HG02623 (cell line): ENCODE data around the gene HTRA3.

Source experiments
- ATAC-seq: cut with Tn5 transposase; IDR thresholded peaks from one replicate; pipeline ENCODE4 v1.9.1; 2021; ENCODE audit warnings: moderate library complexity; ENCODE audit not compliant: unreplicated experiment

The HTRA3 gene

DNA sequence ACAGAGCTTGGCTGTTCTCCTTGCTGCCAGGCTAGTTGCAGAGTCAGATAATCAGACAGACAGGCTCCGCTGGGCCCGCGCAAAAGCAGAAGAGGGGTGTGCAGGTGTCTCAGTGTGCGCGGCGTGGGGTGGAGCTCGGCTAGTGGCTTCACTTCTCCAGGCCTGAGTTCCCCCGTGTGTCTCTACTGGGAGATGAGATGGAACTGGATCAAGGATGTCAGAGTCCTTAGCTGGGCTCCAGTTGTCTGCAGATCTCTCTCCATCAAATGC is 21.1 kb downstream of the HTRA3 start:
- ATAC-seq = no peak

DNA sequence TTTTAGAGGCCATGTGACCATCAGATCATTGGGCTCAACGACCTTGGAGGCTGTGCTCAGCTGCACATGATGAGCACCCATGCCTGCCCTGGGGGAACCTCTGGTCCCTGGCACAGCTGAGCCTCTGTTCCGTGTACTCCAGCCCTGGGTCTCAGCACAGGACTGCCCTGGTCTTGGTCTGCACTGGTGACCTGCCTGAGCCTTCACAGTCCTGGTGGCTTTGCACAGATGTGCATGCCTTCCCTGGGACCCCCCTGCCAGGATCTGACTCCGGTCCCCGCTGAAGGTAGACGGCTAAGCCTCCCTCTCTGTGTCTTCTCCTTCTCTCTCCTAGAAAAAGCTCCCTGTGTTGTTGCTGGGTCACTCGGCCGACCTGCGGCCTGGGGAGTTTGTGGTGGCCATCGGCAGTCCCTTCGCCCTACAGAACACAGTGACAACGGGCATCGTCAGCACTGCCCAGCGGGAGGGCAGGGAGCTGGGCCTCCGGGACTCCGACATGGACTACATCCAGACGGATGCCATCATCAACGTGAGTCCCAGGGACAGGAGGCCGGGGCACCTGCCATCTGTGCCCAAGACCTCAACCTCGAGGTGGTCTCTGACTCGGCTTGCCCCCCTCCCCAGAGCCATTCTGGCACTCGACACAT is 21.6 kb downstream of the HTRA3 start:
- no peak for ATAC-seq

GRCh38 chr4:8291701-8292477 is 22.3 kb downstream of the HTRA3 start:
- no peak for ATAC-seq

- ATAC-seq = no peak
Measured at GRCh38 chr4:8292478-8293107, 23.0 kb downstream of the HTRA3 start.

GRCh38 chr4:8293131-8293975 is 23.8 kb downstream of the HTRA3 start:
- ATAC-seq = no peak

- ATAC-seq = no peak
Measured at GRCh38 chr4:8294036-8294435, 24.5 kb downstream of the HTRA3 start.

- ATAC-seq = no peak
Measured at GRCh38 chr4:8294775-8295174, 25.2 kb downstream of the HTRA3 start.

DNA sequence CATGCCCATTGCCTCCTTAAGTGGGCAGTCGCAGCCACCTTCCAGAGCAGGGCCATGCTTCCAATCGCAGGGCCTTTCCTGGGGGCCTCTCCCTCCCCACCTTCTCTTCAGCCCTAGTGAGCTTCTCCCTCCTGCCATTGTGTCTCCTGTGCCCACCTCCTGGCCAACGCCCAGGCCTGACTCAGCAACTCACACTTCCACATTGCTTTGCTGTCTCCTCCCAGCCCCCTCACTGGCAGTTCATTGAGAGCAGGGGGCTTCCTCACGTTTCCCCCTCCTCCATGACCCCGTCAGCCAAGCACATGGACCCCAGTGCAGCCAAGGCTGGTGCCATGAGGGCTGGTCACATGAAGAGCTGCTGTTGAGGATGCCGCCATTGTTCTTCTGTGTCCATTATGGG is 25.9 kb downstream of the HTRA3 start:
- no peak for ATAC-seq

DNA sequence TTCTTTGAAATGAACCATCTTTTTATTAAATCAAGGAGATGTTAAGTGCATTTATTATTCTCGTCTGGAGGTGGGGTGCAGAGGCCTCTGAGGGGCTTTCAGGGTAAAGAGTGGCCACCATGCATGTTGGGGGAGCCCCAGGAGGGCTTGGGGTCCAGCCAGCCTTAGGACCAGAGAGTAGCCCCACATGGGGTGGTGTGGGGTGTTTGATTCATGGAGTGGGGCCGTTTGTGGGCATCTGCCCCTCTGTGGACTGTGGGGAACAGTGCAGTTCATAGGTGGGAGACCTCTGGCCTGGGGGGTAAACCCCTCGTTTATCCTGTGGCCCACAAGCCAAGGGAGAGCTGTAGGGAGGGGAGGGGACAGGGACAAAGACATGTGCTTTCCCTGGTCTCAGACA is 26.9 kb downstream of the HTRA3 start:
- no peak for ATAC-seq

DNA sequence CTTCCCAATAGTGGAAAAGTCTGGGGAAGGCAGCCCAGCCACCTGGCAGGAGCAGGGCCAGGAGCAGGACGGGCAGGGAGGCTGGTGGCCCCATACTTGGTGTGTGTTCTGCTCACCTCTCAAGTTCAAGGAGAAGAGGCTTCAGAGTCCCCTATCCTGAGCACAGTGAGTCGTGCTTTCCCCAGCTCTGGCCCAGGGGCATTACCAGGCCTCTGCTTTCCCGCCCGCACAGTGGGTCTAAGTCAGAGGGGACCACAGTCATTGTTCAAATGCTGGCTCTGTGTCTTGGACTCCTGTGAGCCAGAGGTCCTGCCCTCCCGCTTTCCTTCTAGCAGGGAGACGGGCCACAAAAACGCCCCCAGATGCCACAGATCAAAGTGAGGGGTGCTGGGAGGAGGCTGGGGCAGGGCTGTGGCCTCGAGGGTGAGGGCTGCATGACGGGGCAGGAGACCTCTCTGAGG is 27.6 kb downstream of the HTRA3 start:
- no peak for ATAC-seq

- ATAC-seq = no peak
Measured at GRCh38 chr4:8297691-8298485, 28.3 kb downstream of the HTRA3 start.

- ATAC-seq = no peak
Measured at GRCh38 chr4:8300832-8301231, 31.3 kb downstream of the HTRA3 start.

DNA sequence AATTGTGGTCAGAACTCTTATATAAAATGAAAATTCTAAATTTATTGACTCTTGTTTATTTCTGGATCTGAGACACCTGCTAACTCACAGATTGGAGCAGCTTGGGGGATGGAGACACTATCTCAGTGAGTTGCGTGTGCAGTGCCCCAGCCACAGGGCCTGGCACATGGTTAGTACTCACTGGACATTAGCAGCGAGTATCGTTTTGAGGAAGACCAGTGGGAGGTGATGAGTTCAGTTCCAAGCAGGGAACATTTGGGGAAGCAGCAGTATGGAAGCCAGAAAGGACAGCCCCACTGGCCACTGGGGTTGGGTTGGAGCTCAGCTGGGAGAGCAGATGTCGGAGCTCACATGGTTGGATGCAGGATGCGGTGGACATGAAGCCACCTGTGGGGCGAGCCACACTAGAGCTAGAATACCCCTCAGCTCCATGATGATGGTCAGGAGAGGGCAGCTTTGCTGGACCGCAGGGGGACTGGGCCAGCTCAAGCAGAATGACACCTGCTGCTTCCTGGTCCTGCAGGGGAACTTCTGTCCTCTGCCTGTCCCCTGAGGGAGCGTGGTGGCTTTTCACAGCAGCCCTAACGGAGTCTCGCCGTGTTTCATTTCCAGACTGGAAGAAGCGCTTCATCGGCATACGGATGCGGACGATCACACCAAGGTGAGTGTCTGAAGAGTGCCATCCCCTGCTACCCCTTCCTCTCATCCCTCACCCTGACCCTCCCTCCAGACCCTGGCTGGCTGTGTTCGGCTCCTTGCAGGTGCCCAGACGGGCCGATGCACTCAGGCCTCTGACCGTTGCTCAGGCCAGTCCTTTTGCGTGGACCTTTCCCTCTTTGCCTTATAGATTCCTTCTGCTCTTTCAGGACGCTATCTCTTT is 32.5 kb downstream of the HTRA3 start:
- no peak for ATAC-seq

GRCh38 chr4:8303081-8303480 is 33.5 kb downstream of the HTRA3 start:
- ATAC-seq = no peak

- ATAC-seq = no peak
Measured at GRCh38 chr4:8303485-8304281, 34.1 kb downstream of the HTRA3 start.

DNA sequence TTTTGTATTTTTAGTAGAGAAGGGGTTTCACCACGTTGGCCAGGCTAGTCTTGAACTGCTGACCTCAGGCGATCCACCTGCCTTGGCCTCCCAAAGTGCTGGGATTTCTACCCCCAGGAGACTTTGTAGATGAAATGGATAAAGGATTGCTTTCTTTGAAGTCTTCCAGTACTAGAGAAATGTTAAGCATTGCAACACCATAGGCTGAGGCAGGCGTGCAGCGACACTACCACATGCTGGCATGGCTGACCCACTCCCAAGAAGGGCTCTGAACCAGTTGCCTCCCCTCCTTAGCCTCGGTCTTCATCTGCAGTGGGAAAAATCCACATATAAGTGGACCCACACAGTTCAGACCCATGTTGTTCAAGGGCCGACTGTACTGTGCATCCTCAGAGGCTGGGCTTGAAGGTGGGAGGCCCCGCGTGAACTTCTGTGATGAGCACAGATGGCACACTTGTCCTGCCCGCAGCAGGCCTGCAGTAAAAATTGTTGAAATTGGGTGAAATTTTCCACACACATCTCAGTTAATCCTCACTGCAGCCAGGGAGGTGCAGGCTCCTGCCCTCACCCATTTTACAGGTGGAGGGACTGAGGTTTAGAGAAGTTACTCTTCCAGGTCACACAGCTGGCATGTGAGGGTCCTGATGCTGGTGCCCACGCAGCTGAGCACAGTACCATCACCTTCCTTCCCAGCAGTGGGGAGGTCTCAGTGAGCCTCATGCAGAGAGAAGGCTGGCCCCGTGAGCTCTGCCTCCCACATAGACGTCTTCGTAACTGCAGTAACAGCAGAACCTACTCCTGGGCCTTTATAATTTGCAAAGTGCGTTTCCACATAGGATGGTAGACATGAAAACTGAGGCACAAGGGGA is 35.5 kb downstream of the HTRA3 start:
- no peak for ATAC-seq

- ATAC-seq = no peak
Measured at GRCh38 chr4:8305851-8306471, 36.4 kb downstream of the HTRA3 start.
